Measurements from ENCODE around the gene AKTIP.

GRCh38 chr16:53476867-53477266 is 26.1 kb downstream of the AKTIP start:
- TF ChIP-seq CTCF (IDR thresholded peaks at IDR 0.05) (no peak), EZH2 (IDR thresholded peaks at IDR 0.05) (no peak), EZH2phosphoT487 (IDR thresholded peaks at IDR 0.05) (no peak)

All from neural progenitor cell (in vitro differentiated cells).